Measurements from ENCODE around the gene EPHA10.

GRCh38 chr1:37703061-37703460 is 61.9 kb downstream of the EPHA10 start:
- no peak for TF ChIP-seq CTCF (IDR thresholded peaks at IDR 0.05)
- TF ChIP-seq POLR2A (IDR thresholded peaks at IDR 0.05), result no peak

Data from esophagus squamous epithelium (tissue), 4 donors.